Calu3 (cell line): ENCODE measurements around the gene ASIC5. TPM values are rescaled to one million over a fixed set of nuclear protein-coding genes. Genes with fewer than 3 reads are reported as not detected.

ENCODE experiments used
- BruUV-seq: library from RNA; stranded (reverse); fragments of 400-500 nt; replicated peaks from 2 replicates; lab custom pipeline; 2021; lab: Mats Ljungman, UMichigan
- CTCF ChIA-PET: fragments of 300-600 bp; sonication (Branson Sonifier 250); formaldehyde crosslinking; loops from one replicate; lab custom pipeline; 2022; ENCODE audit warnings: antibody characterized with exemption; lab: Charles Lee
- DNase-seq: peaks from one replicate; pipeline ENCODE4 v3.0.0; 2022
- H3K27ac Mint-ChIP-seq: one replicate; pipeline ENCODE4 v1.8.0; 2022; ENCODE audit warnings: mixed read lengths; ENCODE audit not compliant: unreplicated experiment
- H3K27me3 Mint-ChIP-seq: one replicate; pipeline ENCODE4 v1.8.0; 2022; ENCODE audit warnings: mixed read lengths; ENCODE audit not compliant: unreplicated experiment
- H3K36me3 Mint-ChIP-seq: one replicate; pipeline ENCODE4 v1.8.0; 2022; ENCODE audit warnings: mild to moderate bottlenecking, moderate library complexity, mixed read lengths; ENCODE audit not compliant: insufficient read depth, unreplicated experiment
- H3K4me1 Mint-ChIP-seq: one replicate; pipeline ENCODE4 v1.8.0; 2022; ENCODE audit warnings: mild to moderate bottlenecking, low read depth, mixed read lengths; ENCODE audit not compliant: unreplicated experiment
- H3K4me3 Mint-ChIP-seq: one replicate; pipeline ENCODE4 v1.8.0; 2022; ENCODE audit warnings: mild to moderate bottlenecking, low read depth, moderate library complexity, mixed read lengths; ENCODE audit not compliant: unreplicated experiment
- H3K9me3 Mint-ChIP-seq: one replicate; pipeline ENCODE4 v1.8.0; 2022; ENCODE audit warnings: low read depth, mixed read lengths; ENCODE audit not compliant: unreplicated experiment
- CTCF ChIP-seq: fragments of 200-600 bp; IDR thresholded peaks from one replicate; pipeline ENCODE4 v1.8.0; 2022; ENCODE audit warnings: antibody characterized with exemption; ENCODE audit not compliant: unreplicated experiment
- intact Hi-C: fragments of 100-400 bp; cut with micrococcal nuclease; formaldehyde crosslinking; loops from one replicate; pipeline ENCODE4 v1.10.0; 2022; ENCODE audit not compliant: unreplicated experiment
- total RNA-seq: library from RNA; stranded (reverse); gene quantifications from 2 replicates; pipeline ENCODE4 v1.2.3, GENCODE V29; 2022

ASIC5 gene
- total RNA-seq, 1 experiment from 2014 or later = not detected

DNA sequence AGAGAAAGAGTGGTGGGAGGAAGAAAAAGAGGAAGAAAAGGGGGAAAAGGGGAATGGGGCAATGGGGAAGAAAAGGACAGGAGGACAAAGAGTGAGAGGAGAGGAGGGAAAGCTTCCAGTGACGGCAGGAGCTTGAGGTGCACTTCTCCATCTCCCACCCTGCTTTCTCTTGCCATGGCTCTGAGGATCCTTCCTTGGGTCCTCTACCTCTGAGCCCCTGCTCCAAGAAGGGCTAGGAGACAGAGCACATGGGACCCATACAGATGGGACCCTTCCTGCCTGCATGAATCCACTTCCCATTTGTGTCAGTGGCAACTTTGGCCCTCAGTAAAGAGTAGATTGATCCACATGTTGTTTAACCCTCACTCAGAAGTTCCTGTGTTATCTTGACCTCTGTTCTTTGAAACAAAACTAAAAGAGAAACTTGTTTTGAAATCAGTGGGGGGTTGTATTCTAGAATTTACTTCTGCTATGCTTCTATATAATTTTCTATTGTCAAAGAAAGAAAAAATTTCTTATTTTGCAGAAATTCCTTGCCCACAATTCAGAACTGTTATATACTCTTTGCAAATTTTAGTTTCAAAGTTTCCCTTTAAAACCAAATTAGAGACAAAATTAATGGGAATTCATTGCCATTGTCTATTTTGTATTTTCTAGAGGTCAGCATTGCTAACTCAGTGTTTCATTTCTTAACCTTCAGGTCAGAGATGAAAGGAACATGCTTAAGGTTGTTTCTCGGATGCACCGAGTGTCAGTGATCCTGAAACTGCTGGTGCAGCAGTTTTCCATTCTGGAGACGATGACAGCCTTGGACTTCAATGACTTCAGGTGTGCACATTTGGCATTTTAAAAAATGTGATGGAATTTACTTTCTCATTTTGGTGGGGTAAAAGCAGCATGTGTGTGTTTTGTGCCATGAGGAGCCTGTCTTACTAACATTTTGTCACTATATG, 42.4 kb upstream of the ASIC5 start:
- Mint-ChIP-seq H3K9me3 (no peaks in the 10 kb centered on the region), H3K4me1 (peaks cover 8% of the 10 kb centered on the region), H3K27me3 (no peaks in the 10 kb centered on the region), H3K36me3 (no peaks in the 10 kb centered on the region), H3K27ac (no peak overlapping the region), H3K4me3 (no peak overlapping the region)
- CTCF ChIA-PET = no interaction called here
- BruUV-seq = no TSS peak
- no peak for DNase-seq
- intact Hi-C loops = no loop called here
- no peak for TF ChIP-seq CTCF

DNA sequence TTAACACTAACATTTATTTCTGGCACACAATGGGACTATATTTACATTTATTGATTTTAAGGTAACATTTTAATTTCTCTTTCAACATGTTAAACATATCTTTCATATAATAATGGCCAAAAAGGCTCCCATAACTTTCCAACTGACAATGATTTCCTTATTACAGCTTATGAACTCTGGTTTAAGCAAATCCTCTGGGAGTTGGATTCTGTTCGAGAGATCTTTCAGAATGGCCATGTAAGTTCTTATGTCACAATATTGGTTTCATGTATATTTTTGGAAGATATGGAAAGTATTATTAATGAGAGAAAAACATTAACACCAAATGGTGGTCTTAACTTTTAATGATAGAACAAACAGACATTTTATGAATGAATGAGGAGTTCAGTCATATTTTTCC, 41.5 kb upstream of the ASIC5 start:
- Mint-ChIP-seq H3K9me3 (no peaks in the 10 kb centered on the region), H3K4me1 (peaks cover 8% of the 10 kb centered on the region), H3K27ac (no peak overlapping the region), H3K36me3 (no peaks in the 10 kb centered on the region), H3K27me3 (no peaks in the 10 kb centered on the region), H3K4me3 (no peak overlapping the region)
- intact Hi-C loops = no loop called here
- no TSS peak for BruUV-seq
- no peak for TF ChIP-seq CTCF
- no peak for DNase-seq
- CTCF ChIA-PET = interaction anchor here (0.5 to 0.6 kb wide), 2 partner anchors 73 to 1388 kb away, joined by 3 read pairs; no protein-coding TSS in a partner anchor

DNA sequence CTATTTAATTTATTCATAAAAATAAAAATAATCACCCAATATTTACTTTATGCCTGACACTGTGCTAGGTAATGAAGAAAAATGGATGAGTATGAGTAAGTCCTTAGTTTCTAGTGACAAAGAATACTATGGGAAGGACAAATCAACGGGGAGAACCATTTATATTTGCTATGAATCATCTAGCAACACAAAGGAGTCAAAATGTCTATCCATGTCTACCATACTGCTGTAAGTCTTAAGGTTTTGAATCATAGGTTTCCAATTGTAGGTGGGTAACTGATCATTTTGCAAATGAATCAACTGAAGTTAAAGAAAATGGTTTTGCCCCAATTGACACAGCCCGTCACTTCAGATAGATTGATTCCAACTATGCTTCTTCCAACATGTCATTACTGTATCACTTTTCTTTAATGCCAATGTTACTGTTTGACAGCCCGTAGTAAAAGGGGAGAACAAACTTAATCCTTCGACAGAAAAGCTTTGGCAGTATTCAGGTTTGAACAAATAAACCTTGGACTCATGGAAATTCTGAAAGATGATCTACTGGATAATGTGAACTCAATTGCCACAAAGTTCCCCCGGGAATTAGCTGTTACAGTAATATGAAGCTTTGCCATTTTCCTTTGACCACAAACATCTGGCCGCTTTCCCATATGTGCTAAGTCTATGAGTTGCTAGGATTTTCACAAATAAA, 40.6 kb upstream of the ASIC5 start:
- CTCF ChIA-PET = interaction anchor here (0.5 to 0.6 kb wide), 2 partner anchors 72 to 1387 kb away, joined by 3 read pairs; no protein-coding TSS in a partner anchor
- no peak overlapping the region for H3K27ac Mint-ChIP-seq

DNA sequence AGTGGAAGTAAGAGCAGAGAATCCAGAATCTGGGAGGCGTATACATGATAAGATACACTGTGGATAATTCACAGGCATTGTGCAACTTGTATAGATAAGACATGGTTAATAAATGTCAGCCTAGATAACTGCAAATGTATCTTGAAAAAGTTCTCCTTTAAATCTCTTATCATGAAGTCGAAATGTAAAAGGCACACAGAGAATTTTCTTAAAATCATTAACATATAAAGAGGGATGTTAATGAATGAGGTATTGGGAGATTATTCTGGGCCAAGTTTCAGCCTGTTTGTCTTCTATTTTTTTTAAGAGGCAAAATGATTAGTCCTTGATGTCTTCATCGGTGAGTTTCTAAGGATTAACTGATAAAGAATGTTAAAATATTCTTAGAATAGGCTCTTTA, 38.3 kb upstream of the ASIC5 start:
- BruUV-seq = no TSS peak
- H3K9me3 Mint-ChIP-seq = no peaks in the 10 kb centered on the region
- no peaks in the 10 kb centered on the region for H3K27me3 Mint-ChIP-seq
- peaks cover 17% of the 10 kb centered on the region for H3K4me1 Mint-ChIP-seq
- no peak for TF ChIP-seq CTCF
- H3K36me3 Mint-ChIP-seq = no peaks in the 10 kb centered on the region
- H3K4me3 Mint-ChIP-seq = no peak overlapping the region
- CTCF ChIA-PET = no interaction called here
- intact Hi-C loops = no loop called here
- H3K27ac Mint-ChIP-seq = no peak overlapping the region
- DNase-seq = no peak

More for the DNA sequence above, 40.6 kb upstream of the ASIC5 start:
- no peak overlapping the region for H3K4me3 Mint-ChIP-seq
- intact Hi-C loops = no loop called here
- no peaks in the 10 kb centered on the region for H3K9me3 Mint-ChIP-seq
- TF ChIP-seq CTCF = no peak
- no peaks in the 10 kb centered on the region for H3K27me3 Mint-ChIP-seq
- DNase-seq = no peak
- peaks cover 8% of the 10 kb centered on the region for H3K4me1 Mint-ChIP-seq
- H3K36me3 Mint-ChIP-seq = no peaks in the 10 kb centered on the region
- no TSS peak for BruUV-seq
